GM21576 (cell line): Measurements from ENCODE around the gene CMSS1.

ENCODE experiments used
- ATAC-seq: cut with Tn5 transposase; IDR thresholded peaks from one replicate; pipeline ENCODE4 v1.9.1; 2021; ENCODE audit warnings: mild to moderate bottlenecking, moderate library complexity; ENCODE audit not compliant: unreplicated experiment

The CMSS1 gene

GRCh38 chr3:100010087-100010417 lies 192.4 kb downstream of the CMSS1 start:
- ATAC-seq: no peak

- ATAC-seq: no peak
Observed at GRCh38 chr3:100018806-100019205, 201.1 kb downstream of the CMSS1 start.

- ATAC-seq: no peak
Observed at GRCh38 chr3:100019719-100020118, 202.1 kb downstream of the CMSS1 start.

GRCh38 chr3:100020876-100021644 lies 203.4 kb downstream of the CMSS1 start:
- no peak for ATAC-seq

- ATAC-seq: no peak
Observed at GRCh38 chr3:100022506-100022905, 204.8 kb downstream of the CMSS1 start.

GRCh38 chr3:100023150-100023549 lies 205.5 kb downstream of the CMSS1 start:
- no peak for ATAC-seq

GRCh38 chr3:100023595-100023994 lies 205.9 kb downstream of the CMSS1 start:
- ATAC-seq: no peak

GRCh38 chr3:100024520-100025303 lies 207.1 kb downstream of the CMSS1 start:
- no peak for ATAC-seq

- ATAC-seq: no peak
Observed at GRCh38 chr3:100027321-100027720, 209.7 kb downstream of the CMSS1 start.

- no peak for ATAC-seq
Observed at GRCh38 chr3:100029052-100029451, 211.4 kb downstream of the CMSS1 start.

- ATAC-seq: peak; percentile 47
Observed at GRCh38 chr3:100029689-100030088, 212.0 kb downstream of the CMSS1 start.

- no peak for ATAC-seq
Observed at GRCh38 chr3:100030346-100030745, 212.7 kb downstream of the CMSS1 start.

- ATAC-seq: no peak
Observed at GRCh38 chr3:100030914-100031425, 213.3 kb downstream of the CMSS1 start.

- no peak for ATAC-seq
Observed at GRCh38 chr3:100032243-100032642, 214.6 kb downstream of the CMSS1 start.

GRCh38 chr3:100033184-100033583 lies 215.5 kb downstream of the CMSS1 start:
- no peak for ATAC-seq

GRCh38 chr3:100033903-100034471 lies 216.3 kb downstream of the CMSS1 start:
- no peak for ATAC-seq

GRCh38 chr3:100039075-100039474 lies 221.4 kb downstream of the CMSS1 start:
- ATAC-seq: no peak

- no peak for ATAC-seq
Observed at GRCh38 chr3:100040451-100041225, 223.0 kb downstream of the CMSS1 start.

GRCh38 chr3:100041328-100041749 lies 223.7 kb downstream of the CMSS1 start:
- no peak for ATAC-seq

GRCh38 chr3:100042166-100042981 lies 224.7 kb downstream of the CMSS1 start:
- no peak for ATAC-seq
